Activated CD8-positive, alpha-beta memory T cell treated with anti-CD3 and anti-CD28 coated beads, Interleukin-2, amount 10 ng/mL, durations not matched to agents 7 days and 5 days (primary cell): ENCODE results near the gene FFAR4. TPM values are rescaled to one million over a fixed set of nuclear protein-coding genes. Genes with fewer than 3 reads are reported as not detected.

ENCODE experiments used
- ATAC-seq: fragments of 150-1000 bp; cut with Tn5 transposase; one replicate; pipeline ENCODE4 v1.10.0; 2021; ENCODE audit warnings: moderate library complexity
- CTCF ChIA-PET: fragments of 350-600 bp; sonication (Branson Sonifier 250); formaldehyde crosslinking; loops from one replicate; lab custom pipeline; 2021; ENCODE audit warnings: antibody characterized with exemption; lab: Charles Lee
- DNase-seq: peaks from one replicate; pipeline ENCODE4 v3.0.0-alpha.2; 2020
- H3K27ac Mint-ChIP-seq: one replicate; pipeline ENCODE4 v1.8.0; 2021; ENCODE audit warnings: mild to moderate bottlenecking, mixed read lengths
- H3K27me3 Mint-ChIP-seq: one replicate; pipeline ENCODE4 v1.8.0; 2021; ENCODE audit warnings: mixed read lengths
- H3K36me3 Mint-ChIP-seq: one replicate; pipeline ENCODE4 v1.8.0; 2021; ENCODE audit warnings: mild to moderate bottlenecking, mixed read lengths
- H3K4me1 Mint-ChIP-seq: one replicate; pipeline ENCODE4 v1.8.0; 2021; ENCODE audit warnings: mixed read lengths
- H3K4me3 Mint-ChIP-seq: one replicate; pipeline ENCODE4 v1.8.0; 2021; ENCODE audit warnings: mild to moderate bottlenecking, moderate library complexity, mixed read lengths
- H3K9me3 Mint-ChIP-seq: one replicate; pipeline ENCODE4 v1.8.0; 2022; ENCODE audit warnings: low read depth, mixed read lengths
- total RNA-seq, 2 experiments: library from RNA; stranded (reverse); gene quantifications; one replicate each; pipeline ENCODE4 v1.2.3, GENCODE V29; 2021

Gene FFAR4
- total RNA-seq, 2 experiments from 2014 or later: not detected

GRCh38 chr10:93554316-93554663 lies 12.2 kb upstream of the FFAR4 start:
- H3K4me3 Mint-ChIP-seq: no peak overlapping the region

GRCh38 chr10:93554760-93555432 lies 11.6 kb upstream of the FFAR4 start:
- peak; percentile 55 for DNase-seq
- CTCF ChIA-PET: interaction anchor here (0.7 to 1.7 kb wide), 11 partner anchors 9 to 304 kb away, joined by 3 to 8 read pairs (median 3); partner anchors contain the start of gene MYOF
- H3K27ac Mint-ChIP-seq: no peak overlapping the region
- no peaks in the 10 kb centered on the region for H3K36me3 Mint-ChIP-seq
- no peaks in the 10 kb centered on the region for H3K9me3 Mint-ChIP-seq
- no peaks in the 10 kb centered on the region for H3K4me1 Mint-ChIP-seq
- no peak overlapping the region for H3K4me3 Mint-ChIP-seq
- peak; percentile 58 for ATAC-seq
- H3K27me3 Mint-ChIP-seq: peaks cover 7% of the 10 kb centered on the region

More at GRCh38 chr10:93554316-93554663, 12.2 kb upstream of the FFAR4 start:
- CTCF ChIA-PET: interaction anchor here (0.7 to 1.7 kb wide), 12 partner anchors 9 to 305 kb away, joined by 3 to 8 read pairs (median 3); partner anchors contain the start of gene MYOF
- no peaks in the 10 kb centered on the region for H3K36me3 Mint-ChIP-seq
- no peak for ATAC-seq
- no peaks in the 10 kb centered on the region for H3K4me1 Mint-ChIP-seq
- peaks cover 3% of the 10 kb centered on the region for H3K27me3 Mint-ChIP-seq
- no peaks in the 10 kb centered on the region for H3K9me3 Mint-ChIP-seq
- no peak overlapping the region for H3K27ac Mint-ChIP-seq
- DNase-seq: no peak

- Mint-ChIP-seq H3K36me3 (no peaks in the 10 kb centered on the region), H3K4me3 (no peak overlapping the region), H3K9me3 (no peaks in the 10 kb centered on the region), H3K27ac (no peak overlapping the region), H3K27me3 (peaks cover 11% of the 10 kb centered on the region), H3K4me1 (no peaks in the 10 kb centered on the region)
- no peak for ATAC-seq
- CTCF ChIA-PET: no interaction called here
- DNase-seq: peak; percentile 28
These were observed 7.0 kb upstream of the FFAR4 start for GRCh38 chr10:93559490-93559889.

- H3K4me1 Mint-ChIP-seq: no peaks in the 10 kb centered on the region
- no peak overlapping the region for H3K27ac Mint-ChIP-seq
- DNase-seq: no peak
- CTCF ChIA-PET: no interaction called here
- H3K27me3 Mint-ChIP-seq: peaks cover 21% of the 10 kb centered on the region
- no peak overlapping the region for H3K4me3 Mint-ChIP-seq
- H3K36me3 Mint-ChIP-seq: no peaks in the 10 kb centered on the region
- ATAC-seq: no peak
- no peaks in the 10 kb centered on the region for H3K9me3 Mint-ChIP-seq
These were observed 5.9 kb upstream of the FFAR4 start for GRCh38 chr10:93560541-93560940.

DNA sequence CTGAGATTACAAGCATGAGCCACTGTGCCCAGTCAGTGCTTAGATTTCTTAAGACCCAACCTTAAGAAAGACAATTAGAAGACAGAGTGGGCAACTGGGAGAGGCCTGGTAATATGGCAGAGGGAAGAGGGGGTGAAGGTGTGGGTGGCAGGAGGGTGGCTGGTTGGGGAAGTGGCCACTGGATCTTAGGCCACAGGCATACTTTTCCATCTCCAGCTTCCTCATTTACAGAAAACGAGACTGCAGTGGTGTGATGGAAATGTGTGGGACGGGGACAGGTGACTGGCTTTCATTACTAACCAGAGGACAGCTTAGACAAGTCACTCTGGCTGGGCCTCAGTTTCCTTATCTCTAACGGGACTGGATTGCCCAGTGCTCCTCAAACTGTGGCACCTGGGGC lies 1.0 kb upstream of the FFAR4 start:
- Mint-ChIP-seq H3K4me3 (no peak overlapping the region), H3K9me3 (no peaks in the 10 kb centered on the region), H3K36me3 (no peaks in the 10 kb centered on the region), H3K27ac (no peak overlapping the region), H3K4me1 (peaks cover 3% of the 10 kb centered on the region), H3K27me3 (peaks cover 57% of the 10 kb centered on the region)
- CTCF ChIA-PET: interaction anchor here (1.0 kb wide), 1 partner anchor 11 kb away, joined by 3 read pairs; no protein-coding TSS in a partner anchor
- ATAC-seq (no peak), DNase-seq (no peak)

- DNase-seq (no peak), ATAC-seq (no peak)
- Mint-ChIP-seq H3K27me3 (peaks cover 77% of the 10 kb centered on the region), H3K27ac (no peak overlapping the region), H3K4me1 (peaks cover 3% of the 10 kb centered on the region), H3K36me3 (no peaks in the 10 kb centered on the region), H3K9me3 (no peaks in the 10 kb centered on the region), H3K4me3 (no peak overlapping the region)
- CTCF ChIA-PET: no interaction called here
These were observed 1.0 kb downstream of the FFAR4 start for GRCh38 chr10:93567277-93568104.

GRCh38 chr10:93568105-93568390 lies 1.6 kb downstream of the FFAR4 start:
- CTCF ChIA-PET: no interaction called here
- H3K9me3 Mint-ChIP-seq: no peaks in the 10 kb centered on the region
- H3K27ac Mint-ChIP-seq: no peak overlapping the region
- H3K36me3 Mint-ChIP-seq: no peaks in the 10 kb centered on the region
- H3K4me1 Mint-ChIP-seq: peaks cover 3% of the 10 kb centered on the region
- no peak overlapping the region for H3K4me3 Mint-ChIP-seq
- peaks cover 81% of the 10 kb centered on the region for H3K27me3 Mint-ChIP-seq
- DNase-seq (no peak), ATAC-seq (no peak)

DNA sequence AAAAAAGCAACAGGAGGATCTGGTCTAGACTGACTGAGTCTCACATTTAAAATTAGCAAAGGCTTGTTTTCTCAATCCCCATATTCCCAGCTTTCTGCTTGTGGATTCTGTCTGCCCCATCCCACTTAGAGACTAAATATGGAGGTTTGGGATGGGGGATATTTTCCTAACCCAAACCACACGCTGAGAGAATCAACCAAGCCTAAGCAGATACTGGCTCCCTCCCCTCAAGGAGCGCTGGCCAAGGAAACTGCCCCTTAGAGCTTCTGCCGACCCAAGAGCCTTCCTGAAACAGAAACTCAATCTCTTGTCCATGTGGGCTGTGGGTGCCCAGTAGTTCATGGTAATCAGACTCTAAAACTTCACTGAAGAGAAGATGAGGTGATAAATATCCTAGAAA lies 3.9 kb downstream of the FFAR4 start:
- H3K27me3 Mint-ChIP-seq: peaks cover 85% of the 10 kb centered on the region
- peaks cover 8% of the 10 kb centered on the region for H3K4me1 Mint-ChIP-seq
- no peaks in the 10 kb centered on the region for H3K36me3 Mint-ChIP-seq
- DNase-seq (no peak), ATAC-seq (no peak)
- no peak overlapping the region for H3K27ac Mint-ChIP-seq
- no peak overlapping the region for H3K4me3 Mint-ChIP-seq
- CTCF ChIA-PET: no interaction called here
- H3K9me3 Mint-ChIP-seq: no peaks in the 10 kb centered on the region

DNA sequence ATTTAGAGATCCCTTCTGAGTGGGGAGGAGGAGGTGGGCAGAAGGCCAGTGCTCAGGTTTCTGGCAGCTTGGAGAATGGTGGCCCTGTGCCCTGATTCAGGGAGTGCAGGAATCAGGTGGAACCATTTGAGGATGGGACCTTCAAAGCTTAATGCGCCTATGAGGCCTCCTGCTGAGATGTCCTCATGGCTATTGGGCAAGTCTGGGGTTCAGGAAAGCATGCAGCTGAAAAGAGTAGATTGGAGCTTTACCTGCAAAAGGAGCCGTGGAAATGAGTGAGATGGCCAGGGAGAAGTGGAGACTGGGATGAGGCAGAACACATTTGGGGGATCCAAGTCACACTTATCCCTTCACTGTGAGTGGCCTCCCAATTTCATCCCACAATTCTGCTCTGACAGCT lies 6.1 kb downstream of the FFAR4 start:
- Mint-ChIP-seq H3K4me3 (no peak overlapping the region), H3K36me3 (no peaks in the 10 kb centered on the region), H3K4me1 (peaks cover 5% of the 10 kb centered on the region), H3K9me3 (no peaks in the 10 kb centered on the region), H3K27me3 (peaks cover 68% of the 10 kb centered on the region), H3K27ac (no peak overlapping the region)
- ATAC-seq (no peak), DNase-seq (no peak)
- CTCF ChIA-PET: no interaction called here

DNA sequence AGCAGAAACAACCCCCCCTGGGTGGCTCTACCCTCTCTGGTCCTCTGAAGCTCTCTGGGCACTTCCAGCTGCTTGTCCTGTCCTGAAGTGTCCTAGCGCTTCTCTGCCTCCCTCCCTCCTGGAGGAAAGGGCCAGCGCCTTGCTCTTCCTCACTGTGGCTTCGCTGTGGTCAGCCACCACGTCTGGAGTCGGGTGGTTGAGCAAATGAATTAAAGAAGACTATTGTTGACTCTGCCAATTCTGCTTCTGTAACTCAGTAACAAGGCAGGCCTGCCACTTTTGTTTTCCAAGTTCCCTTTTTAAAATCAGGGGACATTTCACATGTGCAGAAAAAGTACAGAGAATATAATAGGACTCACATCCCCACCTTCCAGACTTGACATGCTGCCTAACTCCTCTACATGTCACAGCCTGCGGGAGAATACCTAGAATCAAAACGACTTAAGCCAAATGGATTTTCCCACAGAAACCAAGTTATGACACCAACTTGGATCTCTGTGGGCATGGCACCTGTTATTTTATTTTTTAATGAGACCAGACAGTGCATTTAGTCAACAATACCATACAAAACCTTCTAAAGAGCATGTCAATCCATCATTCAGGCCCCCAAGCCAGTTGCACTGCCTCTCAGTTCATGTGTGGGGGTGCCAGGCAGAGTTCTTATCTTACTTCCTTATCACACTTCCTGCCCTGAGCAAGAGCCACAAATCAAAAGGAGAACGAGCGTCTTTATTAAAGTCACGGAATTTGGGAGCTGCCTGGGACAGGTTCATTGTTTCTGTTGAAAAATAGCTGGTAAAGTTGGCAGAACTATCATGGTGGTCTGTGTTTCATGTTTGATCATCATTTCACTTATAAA lies 6.8 kb downstream of the FFAR4 start:
- ATAC-seq (no peak), DNase-seq (no peak)
- no peak overlapping the region for H3K4me3 Mint-ChIP-seq
- H3K27ac Mint-ChIP-seq: no peak overlapping the region
- peaks cover 61% of the 10 kb centered on the region for H3K27me3 Mint-ChIP-seq
- H3K36me3 Mint-ChIP-seq: no peaks in the 10 kb centered on the region
- no peaks in the 10 kb centered on the region for H3K9me3 Mint-ChIP-seq
- CTCF ChIA-PET: no interaction called here
- H3K4me1 Mint-ChIP-seq: peaks cover 5% of the 10 kb centered on the region

- no peaks in the 10 kb centered on the region for H3K36me3 Mint-ChIP-seq
- ATAC-seq (no peak), DNase-seq (no peak)
- peaks cover 55% of the 10 kb centered on the region for H3K27me3 Mint-ChIP-seq
- peaks cover 5% of the 10 kb centered on the region for H3K4me1 Mint-ChIP-seq
- no peaks in the 10 kb centered on the region for H3K9me3 Mint-ChIP-seq
- no peak overlapping the region for H3K4me3 Mint-ChIP-seq
- CTCF ChIA-PET: no interaction called here
- no peak overlapping the region for H3K27ac Mint-ChIP-seq
These were observed 7.5 kb downstream of the FFAR4 start for GRCh38 chr10:93573924-93574323.

DNA sequence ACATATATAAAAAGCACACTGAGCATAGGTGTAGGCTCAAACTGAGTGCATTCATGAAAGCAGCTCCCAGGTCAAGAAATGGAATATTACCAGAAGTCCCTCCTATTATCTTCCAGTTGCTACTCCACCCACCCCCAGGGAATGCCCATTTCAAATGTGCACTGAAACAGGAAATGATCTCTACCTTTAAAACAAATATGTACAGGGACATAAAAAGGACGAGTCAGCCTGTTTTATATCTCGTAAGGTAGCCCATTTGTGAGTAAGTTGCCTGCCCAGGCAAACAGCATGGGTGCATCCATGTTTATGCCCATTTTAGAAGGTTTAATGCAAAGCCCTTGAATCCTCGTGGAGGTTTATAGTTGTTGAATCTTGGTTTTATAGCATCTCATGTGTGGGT lies 10.4 kb downstream of the FFAR4 start:
- H3K4me1 Mint-ChIP-seq: peaks cover 5% of the 10 kb centered on the region
- peaks cover 28% of the 10 kb centered on the region for H3K27me3 Mint-ChIP-seq
- CTCF ChIA-PET: no interaction called here
- H3K27ac Mint-ChIP-seq: no peak overlapping the region
- no peaks in the 10 kb centered on the region for H3K36me3 Mint-ChIP-seq
- ATAC-seq (no peak), DNase-seq (no peak)
- no peak overlapping the region for H3K4me3 Mint-ChIP-seq
- no peaks in the 10 kb centered on the region for H3K9me3 Mint-ChIP-seq

- Mint-ChIP-seq H3K9me3 (no peaks in the 10 kb centered on the region), H3K4me1 (peaks cover 5% of the 10 kb centered on the region), H3K27ac (no peak overlapping the region), H3K4me3 (no peak overlapping the region), H3K36me3 (no peaks in the 10 kb centered on the region), H3K27me3 (peaks cover 22% of the 10 kb centered on the region)
- ATAC-seq (no peak), DNase-seq (no peak)
- CTCF ChIA-PET: no interaction called here
These were observed 11.1 kb downstream of the FFAR4 start for GRCh38 chr10:93577565-93577964.
